Heart right ventricle (tissue), 16 donors: ENCODE data around the gene ANAPC15. TPM values are rescaled to one million over a fixed set of nuclear protein-coding genes. Genes with fewer than 3 reads are reported as not detected.

Experiments used
- ATAC-seq, 8 donors: fragments of 200-7000 bp; cut with Tn5 transposase; one replicate each; pipeline ENCODE4 v1.9.1; 2020; ENCODE audit warnings: mild to moderate bottlenecking in 8 of 8, moderate library complexity in 8 of 8, moderate number of reproducible peaks in 1 of 8
- DNase-seq, 2 donors: peaks; one replicate each; pipeline ENCODE4 v3.0.0-alpha.2; 2020
- H3K27ac ChIP-seq, 10 donors: fragments of 200-600 bp; sonication (generic) in 2 of 10; one replicate each; pipeline versions ENCODE4 v1.5.0 to v1.8.0; 2020 to 2022; ENCODE audit warnings: mild to moderate bottlenecking in 3 of 10
- H3K27me3 ChIP-seq, 7 donors: fragments of 200-600 bp; one replicate each; pipeline ENCODE4 v1.8.0; 2021 to 2022; ENCODE audit warnings: mild to moderate bottlenecking in 2 of 7
- H3K36me3 ChIP-seq, 9 donors: fragments of 200-600 bp; sonication (generic) in 1 of 9; one replicate each; pipeline versions ENCODE4 v1.5.0 to v1.8.0; 2020 to 2022; ENCODE audit warnings: mild to moderate bottlenecking in 2 of 9
- H3K4me1 ChIP-seq, 9 donors: fragments of 200-600 bp; sonication (generic) in 1 of 9; one replicate each; pipeline versions ENCODE4 v1.5.0 to v1.8.0; 2020 to 2022; ENCODE audit warnings: mild to moderate bottlenecking in 4 of 9
- H3K4me3 ChIP-seq, 10 donors: fragments of 200-600 bp; sonication (generic) in 2 of 10; one replicate each; pipeline versions ENCODE4 v1.5.0 to v1.8.0; 2020 to 2022; ENCODE audit warnings: mild to moderate bottlenecking in 7 of 10, moderate library complexity in 2 of 10
- H3K9me3 ChIP-seq, 11 donors: fragments of 200-600 bp in 10 of 11; sonication (generic) in 2 of 11; one replicate each; pipeline versions ENCODE4 v1.5.0 to v1.8.0; 2013 to 2022; ENCODE audit warnings: mild to moderate bottlenecking in 2 of 11, control low read depth in 1 of 11, moderate library complexity in 1 of 11
- CTCF ChIP-seq, 9 donors: fragments of 200-600 bp; sonication (generic) in 2 of 9; IDR thresholded peaks; one replicate each; pipeline versions ENCODE4 v1.5.0 to v1.8.0; 2021 to 2022; ENCODE audit warnings: antibody characterized with exemption in 9 of 9, mild to moderate bottlenecking in 5 of 9, moderate library complexity in 1 of 9
- WGBS, 2 donors: extraction: QIAGEN DNeasy Blood & Tissue Kit; methylation state at CpG; one replicate each; pipeline ENCODE4 v1.1.7; 2013; ENCODE audit warnings: inconsistent platforms in 1 of 2; 5-methylcytosine and 5-hydroxymethylcytosine counted together
- intact Hi-C, 10 donors: fragments of 100-400 bp; cut with DNase I; formaldehyde crosslinking; loops; one replicate each; pipeline versions ENCODE4 v1.11.1 to v1.14.2; 2022
- polyA plus RNA-seq, 2 donors: library from polyadenylated mRNA; stranded (reverse); fragments of 200-250 nt; gene quantifications; one replicate each; pipeline ENCODE4 v1.2.3, GENCODE V29; 2013
- total RNA-seq, 10 donors: library from RNA; stranded (reverse); fragmentation: NEBNext Ultra II Directional in 3 of 10; extraction: Animal tissue kit (Norgen Biotek cat#: 25700) in 3 of 10; gene quantifications; one replicate each; pipeline versions ENCODE4 v1.2.1 to v1.2.4, GENCODE V29; 2021 to 2023
- donor health status: Arrhythmogenic right ventricular cardiomyopathy.
- donor health status: ischemic (EF 13 %, LVEDD 7.1; RV severe dilation, severe dysfunction).
- donor health status: healthy with polysubstance abuse.
- donor health status: DM: no; HTN: yes; CAD: no.
- donor health status: DM: no; HTN: no; CAD: no.
- donor health status: ischemic (EF 25% LVEDD 6.9; RV normal size, moderate dysfunction).
- donor health status: ischemic (EF 25% LVEDD 5.7; RV mildly dilated, moderate dysfunction).
- donor health status: healthy.
- donor health status: DM: yes; HTN: yes; CAD: no.
- donor health status: Ischemic cardiomyopathy.
- donor health status: ischemic (EF 35%, LVEDD 5.7; RV mildly dilated, moderate dysfunction).
- donor health status: nonischemic (EF 11% LVEDD 7.7; RV severe dilation, severe dysfunction).
- donor health status: DM: yes; HTN: yes; CAD: no.
- donor health status: PGD.
- donor health status: ischemic (EF 29% LVEDD 5.4; RV normal size, mild dysfunction).
- donor health status: nonischemic (EF 23%, LVEDD 6.1; RV moderate dilation, normal function).

Gene ANAPC15
- total and polyA plus RNA-seq, 12 donors = 31.8 to 104 (median 46.8) TPM

- DNase-seq = no peak
- no peak overlapping the region for H3K27ac ChIP-seq
- no peak overlapping the region for H3K4me3 ChIP-seq
- no peaks in the 10 kb centered on the region for H3K27me3 ChIP-seq
- TF ChIP-seq CTCF (IDR thresholded peaks at IDR 0.05) = no peak
- peaks cover 0 to 24% (median 9%) of the 10 kb centered on the region in 9 donors for H3K4me1 ChIP-seq
- ATAC-seq = no peak
- 97% methylated on average over 3 of the region's 3 CpGs for WGBS, 2 donors
- intact Hi-C loops = no loop called here
- no peaks in the 10 kb centered on the region for H3K9me3 ChIP-seq
- peaks cover 0 to 53% (median 3%) of the 10 kb centered on the region in 9 donors for H3K36me3 ChIP-seq
Measured at GRCh38 chr11:72085621-72086351, 26.7 kb downstream of the ANAPC15 start.

DNA sequence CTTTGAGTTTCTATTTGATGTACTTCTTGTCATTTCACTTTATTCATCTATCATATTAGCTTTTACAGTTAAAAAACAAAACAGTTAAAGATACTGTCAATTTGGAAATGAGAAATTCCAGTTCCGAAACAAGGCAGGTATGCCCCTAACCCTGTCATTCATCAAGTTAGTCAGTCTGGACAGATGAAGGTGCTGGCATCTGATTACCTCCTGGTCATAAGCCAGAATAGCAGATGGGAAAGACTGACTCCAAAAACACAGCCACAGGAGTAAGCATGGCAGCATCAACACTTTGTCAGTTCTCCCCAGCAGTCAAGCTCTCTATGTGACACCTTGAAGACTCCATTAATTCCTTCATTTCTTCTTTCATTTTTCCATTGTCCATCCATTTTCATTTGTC, 27.5 kb downstream of the ANAPC15 start:
- no peak for TF ChIP-seq CTCF (IDR thresholded peaks at IDR 0.05)
- no peak overlapping the region for H3K27ac ChIP-seq
- peaks cover 0 to 53% (median 3%) of the 10 kb centered on the region in 9 donors for H3K36me3 ChIP-seq
- H3K9me3 ChIP-seq = no peaks in the 10 kb centered on the region
- ATAC-seq (no peak), DNase-seq (no peak)
- peaks cover 0 to 21% (median 9%) of the 10 kb centered on the region in 9 donors for H3K4me1 ChIP-seq
- 85 to 91% methylated on average over 1 of the region's 1 CpG for WGBS, 2 donors
- intact Hi-C loops = no loop called here
- H3K4me3 ChIP-seq = no peak overlapping the region
- no peaks in the 10 kb centered on the region for H3K27me3 ChIP-seq

- WGBS, 2 donors = 88 to 92% methylated on average over 4 of the region's 4 CpGs
- DNase-seq (no peak), ATAC-seq (no peak)
- no peaks in the 10 kb centered on the region for H3K27me3 ChIP-seq
- no peak overlapping the region for H3K27ac ChIP-seq
- no peak for TF ChIP-seq CTCF (IDR thresholded peaks at IDR 0.05)
- peaks cover 0 to 44% (median 0%) of the 10 kb centered on the region in 9 donors for H3K36me3 ChIP-seq
- intact Hi-C loops = no loop called here
- H3K4me3 ChIP-seq = no peak overlapping the region
- H3K9me3 ChIP-seq = no peaks in the 10 kb centered on the region
- H3K4me1 ChIP-seq = peaks cover 0 to 30% (median 14%) of the 10 kb centered on the region in 9 donors
Measured at GRCh38 chr11:72084076-72084475, 28.4 kb downstream of the ANAPC15 start.

DNA sequence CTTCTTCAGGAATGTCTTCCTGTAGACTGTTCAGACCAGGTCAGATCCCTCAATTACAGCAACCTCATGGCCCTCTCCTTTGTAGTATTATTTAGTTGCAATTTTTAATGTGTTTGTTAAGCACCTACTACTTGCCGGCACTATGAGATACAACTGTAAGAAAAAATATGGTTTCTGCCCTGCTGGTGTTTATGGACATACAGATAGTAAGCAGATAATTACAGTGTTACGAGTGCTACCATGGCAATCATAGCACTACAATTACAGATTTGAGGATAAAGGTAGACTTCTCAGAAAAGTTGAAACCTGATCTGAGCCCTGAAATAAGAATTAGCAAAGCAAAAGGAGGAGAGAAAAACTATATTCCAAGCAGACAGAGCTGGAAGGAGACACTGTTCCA, 29.1 kb downstream of the ANAPC15 start:
- no peak overlapping the region for H3K4me3 ChIP-seq
- H3K27ac ChIP-seq = no peak overlapping the region
- no peaks in the 10 kb centered on the region for H3K27me3 ChIP-seq
- peaks cover 0 to 37% (median 0%) of the 10 kb centered on the region in 9 donors for H3K36me3 ChIP-seq
- no peaks in the 10 kb centered on the region for H3K9me3 ChIP-seq
- TF ChIP-seq CTCF (IDR thresholded peaks at IDR 0.05) = no peak
- H3K4me1 ChIP-seq = peaks cover 0 to 36% (median 15%) of the 10 kb centered on the region in 9 donors
- no peak for ATAC-seq
- intact Hi-C loops = no loop called here
- WGBS, 2 donors = 94 to 96% methylated on average over 2 of the region's 2 CpGs
- DNase-seq = no peak
